Stomach (tissue), 9 donors: Measurements from ENCODE around the gene GPC5. TPM values are rescaled to one million over a fixed set of nuclear protein-coding genes. Genes with fewer than 3 reads are reported as not detected.

ENCODE experiments used
- DNase-seq, 2 donors: peaks; one replicate each; pipeline versions ENCODE4 v3.0.0 to v3.0.0-alpha.2; 2013 to 2019
- H3K27ac ChIP-seq, 5 donors: fragments of 200-600 bp in 4 of 5; sonication (generic) in 4 of 5; one replicate each; pipeline ENCODE4 v1.5.1; 2013 to 2019; ENCODE audit warnings: mild to moderate bottlenecking in 1 of 5, moderate library complexity in 1 of 5
- H3K27me3 ChIP-seq, 3 donors: fragments of 200-600 bp; sonication (generic); one replicate each; pipeline ENCODE4 v1.5.1; 2017 to 2019; ENCODE audit warnings: mixed run types in 1 of 3
- H3K36me3 ChIP-seq, 4 donors: fragments of 200-600 bp; sonication (generic); 1 replicate in 3 of 4; 2 replicates in 1 of 4; pipeline ENCODE4 v1.5.1; 2016 to 2019
- H3K4me1 ChIP-seq, 4 donors: fragments of 200-600 bp; sonication (generic); one replicate each; pipeline ENCODE4 v1.5.1; 2016 to 2019
- H3K4me3 ChIP-seq, 4 donors: fragments of 200-600 bp; sonication (generic) in 3 of 4; one replicate each; pipeline ENCODE4 v1.5.1; 2016 to 2019; ENCODE audit warnings: mild to moderate bottlenecking in 1 of 4
- H3K9me3 ChIP-seq, 4 donors: fragments of 200-600 bp; sonication (generic); one replicate each; pipeline ENCODE4 v1.5.1; 2016 to 2019
- EP300 ChIP-seq: sonication (generic); formaldehyde crosslinking; IDR thresholded peaks from one replicate; pipeline ENCODE4 v1.6.1; 2017; ENCODE audit warnings: antibody characterized with exemption
- POLR2A ChIP-seq, 4 donors: fragments of 450-650 bp; IDR thresholded peaks; one replicate each; pipeline ENCODE4 v1.6.1; 2016; ENCODE audit warnings: antibody characterized with exemption in 4 of 4, control low read depth in 2 of 4, mild to moderate bottlenecking in 1 of 4, moderate library complexity in 1 of 4
- POLR2AphosphoS5 ChIP-seq, 3 donors: sonication (generic); formaldehyde crosslinking; IDR thresholded peaks; one replicate each; pipeline ENCODE4 v1.6.1; 2016; ENCODE audit warnings: antibody characterized with exemption in 3 of 3
- WGBS, 5 donors: extraction: QIAGEN DNeasy Blood & Tissue Kit in 3 of 5; methylation state at CpG; one replicate each; pipeline versions ENCODE4 v1.1.5 to v1.1.7; 2013 to 2018; 5-methylcytosine and 5-hydroxymethylcytosine counted together
- intact Hi-C: fragments of 100-400 bp; cut with DNase I; formaldehyde crosslinking; loops from one replicate; pipeline ENCODE4 v1.15.1; 2023; ENCODE audit warnings: low total_unique reads
- polyA plus RNA-seq, 3 donors: library from polyadenylated mRNA; stranded (reverse); fragments of 200-250 nt; gene quantifications; one replicate each; pipeline ENCODE4 v1.2.3, GENCODE V29; 2013
- total RNA-seq, 5 donors: library from RNA; depleted of rRNA; stranded (reverse); fragments of >200 nt; gene quantifications; one replicate each; pipeline versions ENCODE4 v1.1.0 to v1.2.3, GENCODE V29; 2014 to 2016
- TF ChIP-seq, protein P1 (sequence below), 7 experiments: fragments of 450-650 bp in 4 of 7; fragments of 200-600 bp in 3 of 7; sonication (generic) in 3 of 7; IDR thresholded peaks; one replicate each; pipeline ENCODE4 v1.5.1; 2016 to 2019; ENCODE audit warnings: antibody characterized with exemption in 7 of 7, control low read depth in 2 of 7, mild to moderate bottlenecking in 1 of 7
- donor health status: healthy with polysubstance abuse.
- donor health status: Bipolar disorder and iron deficiency.
- donor health status: healthy.

Gene GPC5
- total and polyA plus RNA-seq, 8 donors: 0.87 to 2.8 TPM; not detected in 6

DNA sequence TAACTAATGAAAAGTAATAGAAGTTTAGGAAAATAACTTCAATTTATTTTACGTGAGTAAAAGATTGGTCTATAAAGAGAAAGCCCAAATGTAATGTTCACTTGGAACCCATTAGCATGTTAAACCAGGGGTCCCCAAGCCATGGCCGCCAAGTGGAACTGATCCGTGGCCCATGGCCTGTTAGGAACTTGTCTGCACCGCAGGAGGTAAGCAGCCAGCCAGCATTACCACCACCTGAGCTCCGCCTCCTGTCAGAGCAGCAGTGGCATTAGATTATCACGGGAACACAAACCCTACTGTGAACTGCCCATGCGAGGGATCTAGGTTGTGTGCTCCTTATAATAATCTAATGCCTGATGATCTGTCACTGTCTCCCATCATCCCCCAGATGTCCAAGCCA is 1009.4 kb downstream of the GPC5 start:
- Histone ChIP-seq H3K4me3 (no peak overlapping the region), H3K27ac (no peak overlapping the region), H3K27me3 (no peaks in the 10 kb centered on the region), H3K36me3 (no peaks in the 10 kb centered on the region), H3K4me1 (no peaks in the 10 kb centered on the region), H3K9me3 (peaks cover 0 to 3% (median 0%) of the 10 kb centered on the region in 4 donors)
- no peak for DNase-seq
- TF ChIP-seq, protein P1, sequence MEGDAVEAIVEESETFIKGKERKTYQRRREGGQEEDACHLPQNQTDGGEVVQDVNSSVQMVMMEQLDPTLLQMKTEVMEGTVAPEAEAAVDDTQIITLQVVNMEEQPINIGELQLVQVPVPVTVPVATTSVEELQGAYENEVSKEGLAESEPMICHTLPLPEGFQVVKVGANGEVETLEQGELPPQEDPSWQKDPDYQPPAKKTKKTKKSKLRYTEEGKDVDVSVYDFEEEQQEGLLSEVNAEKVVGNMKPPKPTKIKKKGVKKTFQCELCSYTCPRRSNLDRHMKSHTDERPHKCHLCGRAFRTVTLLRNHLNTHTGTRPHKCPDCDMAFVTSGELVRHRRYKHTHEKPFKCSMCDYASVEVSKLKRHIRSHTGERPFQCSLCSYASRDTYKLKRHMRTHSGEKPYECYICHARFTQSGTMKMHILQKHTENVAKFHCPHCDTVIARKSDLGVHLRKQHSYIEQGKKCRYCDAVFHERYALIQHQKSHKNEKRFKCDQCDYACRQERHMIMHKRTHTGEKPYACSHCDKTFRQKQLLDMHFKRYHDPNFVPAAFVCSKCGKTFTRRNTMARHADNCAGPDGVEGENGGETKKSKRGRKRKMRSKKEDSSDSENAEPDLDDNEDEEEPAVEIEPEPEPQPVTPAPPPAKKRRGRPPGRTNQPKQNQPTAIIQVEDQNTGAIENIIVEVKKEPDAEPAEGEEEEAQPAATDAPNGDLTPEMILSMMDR (IDR thresholded peaks at IDR 0.05): no peak
- TF ChIP-seq POLR2AphosphoS5 (IDR thresholded peaks at IDR 0.05) (no peak), POLR2A (IDR thresholded peaks at IDR 0.05) (no peak), EP300 (no peak)
- WGBS, 5 donors: 82 to 91% (median 89%) methylated on average over 7 of the region's 7 CpGs
- intact Hi-C loops: no loop called here

DNA sequence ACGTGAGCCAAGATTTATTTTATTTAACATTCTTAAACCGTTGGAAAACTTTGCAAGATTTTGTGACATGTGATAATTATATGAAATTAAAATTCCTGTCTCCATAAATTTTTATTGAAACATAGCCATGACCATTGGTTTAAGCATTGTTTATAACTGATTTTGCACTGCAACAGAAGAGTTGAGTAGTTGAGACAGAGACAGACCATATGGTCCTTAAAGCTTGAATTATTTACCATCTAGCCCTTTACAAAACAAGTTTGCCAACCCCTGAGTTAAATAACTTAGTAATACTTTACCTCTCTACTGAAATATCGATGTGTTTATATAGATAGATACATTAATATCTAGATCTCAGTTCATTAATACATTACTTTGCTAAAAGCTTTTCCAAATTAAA is 1014.1 kb downstream of the GPC5 start:
- no peak for DNase-seq
- intact Hi-C loops: no loop called here
- no peaks in the 10 kb centered on the region for H3K27me3 ChIP-seq
- no peaks in the 10 kb centered on the region for H3K36me3 ChIP-seq
- peaks cover 0 to 3% (median 0%) of the 10 kb centered on the region in 4 donors for H3K9me3 ChIP-seq
- H3K4me3 ChIP-seq: no peak overlapping the region
- 63 to 72% (median 68%) methylated on average over 3 of the region's 3 CpGs for WGBS, 5 donors
- no peaks in the 10 kb centered on the region for H3K4me1 ChIP-seq
- H3K27ac ChIP-seq: no peak overlapping the region
- no peak for TF ChIP-seq POLR2AphosphoS5 (IDR thresholded peaks at IDR 0.05)
- TF ChIP-seq, protein P1 (IDR thresholded peaks at IDR 0.05): no peak
- TF ChIP-seq EP300: no peak
- no peak for TF ChIP-seq POLR2A (IDR thresholded peaks at IDR 0.05)

DNA sequence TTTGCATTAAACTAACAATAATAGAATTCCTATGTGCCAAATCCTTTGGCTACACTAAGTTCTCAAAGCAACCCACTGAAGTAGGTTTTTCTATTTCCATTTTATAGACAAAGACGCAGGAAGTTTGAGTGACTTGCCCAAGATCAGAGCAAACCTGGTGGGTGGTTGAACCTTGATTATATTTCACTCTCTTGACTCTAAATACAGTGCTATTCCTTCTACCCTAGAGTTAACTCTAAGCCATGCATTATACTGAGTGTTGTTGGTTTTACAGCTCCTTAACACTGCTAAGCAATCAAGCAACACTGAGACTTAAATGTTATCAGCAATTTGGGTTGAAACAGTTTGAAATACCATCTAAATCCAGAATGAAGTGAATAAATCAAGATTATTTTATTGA is 1014.6 kb downstream of the GPC5 start:
- no peak overlapping the region for H3K4me3 ChIP-seq
- H3K27me3 ChIP-seq: no peaks in the 10 kb centered on the region
- H3K4me1 ChIP-seq: no peaks in the 10 kb centered on the region
- TF ChIP-seq POLR2AphosphoS5 (IDR thresholded peaks at IDR 0.05) (no peak), POLR2A (IDR thresholded peaks at IDR 0.05) (no peak), EP300 (no peak)
- TF ChIP-seq, protein P1 (IDR thresholded peaks at IDR 0.05): no peak
- peaks cover 0 to under 1% (median 0%) of the 10 kb centered on the region in 4 donors for H3K9me3 ChIP-seq
- intact Hi-C loops: no loop called here
- H3K27ac ChIP-seq: no peak overlapping the region
- no peak for DNase-seq
- 42 to 77% (median 54%) methylated on average over 1 of the region's 1 CpG for WGBS, 5 donors
- H3K36me3 ChIP-seq: no peaks in the 10 kb centered on the region

DNA sequence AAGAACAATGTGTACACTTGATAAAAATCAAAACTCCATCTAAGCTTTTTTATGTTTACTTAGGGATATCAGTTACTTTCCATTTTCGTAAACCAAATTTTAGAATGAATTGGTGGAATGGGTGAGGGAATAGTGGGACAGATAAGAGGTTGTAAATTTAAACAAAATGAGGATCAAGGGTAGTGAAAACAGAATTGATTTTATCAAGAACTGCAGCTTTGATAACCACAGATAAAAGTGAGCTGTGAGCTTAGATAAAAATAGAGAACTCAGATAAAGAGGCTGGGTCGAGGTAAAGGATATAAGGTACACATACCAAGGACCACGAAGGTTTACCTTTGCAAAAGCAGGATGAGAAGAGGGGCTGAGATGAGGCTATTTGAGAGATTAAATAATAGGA is 1015.0 kb downstream of the GPC5 start:
- 24 to 37% (median 31%) methylated on average over 3 of the region's 3 CpGs for WGBS, 5 donors

More for the DNA sequence above, 1015.0 kb downstream of the GPC5 start:
- Histone ChIP-seq H3K4me1 (no peaks in the 10 kb centered on the region), H3K27me3 (no peaks in the 10 kb centered on the region), H3K36me3 (no peaks in the 10 kb centered on the region), H3K4me3 (no peak overlapping the region), H3K9me3 (no peaks in the 10 kb centered on the region), H3K27ac (no peak overlapping the region)
- intact Hi-C loops: no loop called here
- TF ChIP-seq, protein P1 (IDR thresholded peaks at IDR 0.05): no peak
- TF ChIP-seq POLR2A (IDR thresholded peaks at IDR 0.05) (no peak), EP300 (no peak), POLR2AphosphoS5 (IDR thresholded peaks at IDR 0.05) (no peak)
- DNase-seq: no peak
